Mesenchymal stem cell (in vitro differentiated cells and primary cell): Measurements from ENCODE around the gene MAFG.

Source experiments
- DNase-seq: peaks from one replicate; pipeline ENCODE4 v3.0.0-alpha.2; 2013
- H2AFZ ChIP-seq: one replicate; pipeline ENCODE4 v1.6.1; 2013; ENCODE audit warnings: low read depth, mild to moderate bottlenecking, control low read depth, inconsistent platforms, low read length, moderate library complexity
- H2AK5ac ChIP-seq: 2 replicates; pipeline ENCODE4 v1.6.1; 2013; ENCODE audit warnings: low read length, moderate library complexity, mild to moderate bottlenecking, inconsistent platforms; ENCODE audit not compliant: severe bottlenecking
- H2BK120ac ChIP-seq: one replicate; pipeline ENCODE4 v1.6.1; 2013; ENCODE audit warnings: low read depth, mild to moderate bottlenecking, inconsistent platforms, low read length, moderate library complexity
- H2BK12ac ChIP-seq, 2 experiments: one replicate each; pipeline ENCODE4 v1.6.1; 2013; ENCODE audit warnings: inconsistent platforms in 2 of 2, low read length in 2 of 2, mild to moderate bottlenecking in 2 of 2, moderate library complexity in 2 of 2, control low read depth in 1 of 2
- H2BK15ac ChIP-seq: one replicate; pipeline ENCODE4 v1.6.1; 2013; ENCODE audit warnings: mild to moderate bottlenecking, low read depth, inconsistent platforms; ENCODE audit not compliant: poor library complexity, severe bottlenecking
- H2BK5ac ChIP-seq: 2 replicates; pipeline ENCODE4 v1.6.1; 2013; ENCODE audit warnings: low read depth, mild to moderate bottlenecking, low read length, control low read depth, inconsistent platforms; ENCODE audit not compliant: poor library complexity, severe bottlenecking
- H3K14ac ChIP-seq, 2 experiments: one replicate each; pipeline ENCODE4 v1.6.1; 2013; ENCODE audit warnings: inconsistent platforms in 2 of 2, low read length in 2 of 2, control low read depth in 1 of 2, mild to moderate bottlenecking in 1 of 2, moderate library complexity in 1 of 2
- H3K18ac ChIP-seq, 2 experiments: one replicate each; pipeline ENCODE4 v1.6.1; 2013; ENCODE audit warnings: inconsistent platforms in 2 of 2, low read length in 2 of 2, control low read depth in 1 of 2, low read depth in 1 of 2, mild to moderate bottlenecking in 1 of 2
- H3K23ac ChIP-seq, 2 experiments: one replicate each; pipeline ENCODE4 v1.6.1; 2013; ENCODE audit warnings: inconsistent platforms in 2 of 2, low read length in 2 of 2, mild to moderate bottlenecking in 2 of 2, moderate library complexity in 2 of 2, control low read depth in 1 of 2
- H3K27ac ChIP-seq: 2 replicates; pipeline ENCODE4 v1.5.1; 2013; ENCODE audit warnings: mild to moderate bottlenecking, moderate library complexity, low read length, control low read depth, inconsistent platforms; ENCODE audit not compliant: poor library complexity, severe bottlenecking
- H3K27me3 ChIP-seq, 2 experiments: 2 replicates each; pipeline versions ENCODE4 v1.6.1 to v1.7.0; 2013; ENCODE audit warnings: low read length in 2 of 2, mild to moderate bottlenecking in 2 of 2, moderate library complexity in 2 of 2, control low read depth in 1 of 2, inconsistent platforms in 1 of 2; ENCODE audit not compliant: control insufficient read depth in 1 of 2, insufficient read depth in 1 of 2
- H3K36me3 ChIP-seq, 2 experiments: 2 replicates each; pipeline versions ENCODE4 v1.6.1 to v1.7.0; 2013; ENCODE audit warnings: low read length in 2 of 2, control low read depth in 1 of 2, inconsistent platforms in 1 of 2, low read depth in 1 of 2, mild to moderate bottlenecking in 1 of 2; ENCODE audit not compliant: insufficient read depth in 2 of 2, control insufficient read depth in 1 of 2
- H3K4ac ChIP-seq, 2 experiments: one replicate each; pipeline ENCODE4 v1.6.1; 2013; ENCODE audit warnings: inconsistent platforms in 2 of 2, low read length in 2 of 2, mild to moderate bottlenecking in 2 of 2, moderate library complexity in 2 of 2, control low read depth in 1 of 2, low read depth in 1 of 2
- H3K4me1 ChIP-seq: 2 replicates; pipeline ENCODE4 v1.6.1; 2013; ENCODE audit warnings: low read depth, low read length, control low read depth; ENCODE audit not compliant: control insufficient read depth, insufficient read depth
- H3K4me2 ChIP-seq: 2 replicates; pipeline ENCODE4 v1.6.1; 2013; ENCODE audit warnings: low read length, mild to moderate bottlenecking, inconsistent platforms; ENCODE audit not compliant: poor library complexity, severe bottlenecking
- H3K4me3 ChIP-seq, 2 experiments: 2 replicates each; pipeline versions ENCODE4 v1.5.1 to v1.7.0; 2013; ENCODE audit warnings: low read length in 2 of 2, mild to moderate bottlenecking in 2 of 2, control low read depth in 1 of 2, low read depth in 1 of 2; ENCODE audit not compliant: insufficient read depth in 1 of 2
- H3K79me1 ChIP-seq: replicated peaks from 2 replicates; pipeline ENCODE4 v1.6.1; 2013; ENCODE audit warnings: mild to moderate bottlenecking, control low read depth, low read length, inconsistent platforms; ENCODE audit not compliant: poor library complexity, severe bottlenecking
- H3K9ac ChIP-seq: 2 replicates; pipeline ENCODE4 v1.7.0; 2013; ENCODE audit warnings: mild to moderate bottlenecking, low read length, moderate library complexity
- H3K9me3 ChIP-seq: 2 replicates; pipeline ENCODE4 v1.7.0; 2013; ENCODE audit warnings: mild to moderate bottlenecking, low read length; ENCODE audit not compliant: control insufficient read depth
- H4K8ac ChIP-seq: one replicate; pipeline ENCODE4 v1.6.1; 2013; ENCODE audit warnings: inconsistent platforms, mild to moderate bottlenecking, low read length, moderate library complexity
- H4K91ac ChIP-seq: one replicate; pipeline ENCODE4 v1.6.1; 2013; ENCODE audit warnings: mild to moderate bottlenecking, low read length, inconsistent platforms
- WGBS: methylation state at CpG from one replicate; pipeline ENCODE4 v1.1.7; 2013; ENCODE audit warnings: mixed read lengths; 5-methylcytosine and 5-hydroxymethylcytosine counted together

MAFG gene

DNA sequence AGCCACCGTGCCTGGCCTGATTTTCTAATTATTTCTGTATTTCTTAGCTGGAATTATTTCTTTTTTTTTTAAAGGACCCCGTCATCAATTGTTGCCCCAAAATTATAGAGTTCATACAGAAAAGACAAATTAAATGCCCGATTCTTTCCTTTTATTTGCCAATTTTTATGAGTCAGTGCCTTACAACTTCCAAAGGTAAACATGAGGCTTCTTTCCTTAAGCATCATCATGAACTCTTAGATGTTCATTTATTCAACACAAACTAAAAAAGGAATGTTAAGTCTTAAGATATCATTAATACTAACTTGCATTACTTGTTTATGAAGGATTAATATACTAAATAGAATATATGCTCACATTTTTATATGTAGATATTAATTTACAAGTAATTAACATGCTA, 49.2 kb downstream of the MAFG start:
- no peaks in the 10 kb centered on the region for H3K9me3 ChIP-seq
- no peak overlapping the region for H3K14ac ChIP-seq
- H3K27ac ChIP-seq: no peak overlapping the region
- no peak overlapping the region for H4K91ac ChIP-seq
- peaks cover 6% of the 10 kb centered on the region for H3K79me1 ChIP-seq
- H2BK120ac ChIP-seq: no peak overlapping the region
- H3K4me1 ChIP-seq: peaks cover 2% of the 10 kb centered on the region
- DNase-seq: no peak
- peaks cover 27 to 39% of the 10 kb centered on the region in 2 experiments for H3K36me3 ChIP-seq
- no peak overlapping the region for H2BK12ac ChIP-seq
- H2BK5ac ChIP-seq: no peak overlapping the region
- H3K23ac ChIP-seq: no peak overlapping the region
- WGBS: 96% methylated on average over 3 of the region's 3 CpGs
- no peak overlapping the region for H2BK15ac ChIP-seq
- H3K4me2 ChIP-seq: no peak overlapping the region
- no peak overlapping the region for H2AK5ac ChIP-seq
- no peak overlapping the region for H4K8ac ChIP-seq
- H3K9ac ChIP-seq: no peak overlapping the region
- no peaks in the 10 kb centered on the region for H3K27me3 ChIP-seq
- H3K4me3 ChIP-seq: no peak overlapping the region
- H2AFZ ChIP-seq: no peak overlapping the region
- H3K18ac ChIP-seq: no peak overlapping the region
- H3K4ac ChIP-seq: no peak overlapping the region

DNA sequence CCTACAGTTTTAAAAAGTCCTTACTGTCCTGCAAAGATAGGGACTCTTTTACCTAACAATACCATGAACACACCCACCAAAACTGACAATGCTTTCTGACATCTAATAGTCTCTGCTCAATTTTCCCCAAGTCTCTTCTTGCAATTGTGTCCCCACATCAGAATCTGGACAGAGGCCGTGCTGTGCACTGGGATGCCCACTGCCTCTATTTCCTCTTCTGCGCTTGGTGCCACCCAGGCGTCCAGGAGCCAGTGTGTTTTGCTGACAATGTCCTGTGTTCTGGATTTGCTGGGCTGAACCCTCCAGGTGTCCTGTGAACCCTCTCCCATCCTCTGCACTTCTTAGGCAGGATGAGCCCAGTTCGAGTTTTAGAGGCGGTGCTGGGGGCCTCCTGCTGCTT, 50.0 kb downstream of the MAFG start:
- no peak overlapping the region for H2BK12ac ChIP-seq
- H2AK5ac ChIP-seq: no peak overlapping the region
- no peak overlapping the region for H3K4ac ChIP-seq
- peaks cover 2% of the 10 kb centered on the region for H3K4me1 ChIP-seq
- H3K9me3 ChIP-seq: no peaks in the 10 kb centered on the region
- H4K8ac ChIP-seq: no peak overlapping the region
- H3K27ac ChIP-seq: no peak overlapping the region
- no peak overlapping the region for H3K14ac ChIP-seq
- H3K27me3 ChIP-seq: no peaks in the 10 kb centered on the region
- no peak overlapping the region for H2BK15ac ChIP-seq
- no peak overlapping the region for H4K91ac ChIP-seq
- no peak overlapping the region for H3K9ac ChIP-seq
- no peak overlapping the region for H3K4me2 ChIP-seq
- DNase-seq: no peak
- no peak overlapping the region for H2BK120ac ChIP-seq
- H2AFZ ChIP-seq: no peak overlapping the region
- H2BK5ac ChIP-seq: no peak overlapping the region
- 99% methylated on average over 3 of the region's 5 CpGs for WGBS
- no peak overlapping the region for H3K4me3 ChIP-seq
- peaks cover 6% of the 10 kb centered on the region for H3K79me1 ChIP-seq
- peaks cover 21 to 36% of the 10 kb centered on the region in 2 experiments for H3K36me3 ChIP-seq
- no peak overlapping the region for H3K23ac ChIP-seq
- no peak overlapping the region for H3K18ac ChIP-seq

DNA sequence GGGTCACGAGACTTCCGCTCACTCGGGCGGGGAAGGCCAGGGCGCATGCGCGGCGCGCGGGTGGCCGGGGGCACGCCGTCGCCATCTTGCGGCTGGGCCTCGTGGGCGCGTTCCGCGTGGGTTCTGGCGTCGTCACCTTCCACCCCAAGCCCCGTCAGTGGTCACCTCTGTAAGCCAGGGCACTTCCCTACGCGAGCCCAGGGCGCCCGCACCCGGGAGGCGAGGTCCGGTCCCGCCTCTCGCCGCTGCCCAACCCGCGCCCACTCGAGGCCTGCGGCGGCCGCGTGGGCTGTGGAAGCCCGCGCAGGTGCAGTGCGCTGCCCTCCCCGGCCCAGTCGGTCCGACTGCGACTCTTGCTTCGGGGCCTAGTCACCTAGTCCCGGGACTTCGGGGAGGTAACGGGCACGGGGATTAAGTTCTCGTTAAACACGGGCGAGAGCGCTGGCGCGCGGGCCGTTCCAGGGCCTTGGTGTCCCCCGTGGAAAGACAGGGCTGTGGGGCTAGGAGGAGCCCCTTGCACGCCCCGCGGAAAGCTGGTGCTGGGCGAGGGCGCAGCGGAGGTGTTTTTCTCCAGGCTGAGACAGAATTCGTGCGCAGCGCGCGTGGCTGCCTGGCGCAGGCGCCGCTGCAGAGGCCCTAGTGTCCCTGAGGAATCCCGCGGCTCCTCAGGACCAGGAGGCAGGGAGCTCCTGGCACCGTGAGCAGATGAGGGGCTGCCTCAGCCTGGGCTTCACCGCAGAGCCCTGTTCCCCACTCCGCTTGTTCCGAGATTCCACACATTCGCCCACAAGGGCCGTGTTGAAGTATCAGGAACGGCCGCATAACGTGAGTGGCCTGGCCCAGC, 55.9 kb downstream of the MAFG start:
- Histone ChIP-seq H3K23ac (peak overlapping the region in 1 of 2 experiments; percentile 98), H3K14ac (peak overlapping the region in 1 of 2 experiments; percentile 99), H4K8ac (peak overlapping the region; percentile 100), H3K9ac (peak overlapping the region; percentile 91), H2AFZ (peak overlapping the region; percentile 85), H3K4me1 (peaks cover 45% of the 10 kb centered on the region), H2AK5ac (peak overlapping the region; percentile 79), H3K18ac (peak overlapping the region; percentile 100), H3K4ac (peak overlapping the region; percentile 99 to 100), H3K36me3 (peaks cover 20 to 38% of the 10 kb centered on the region in 2 experiments), H3K27me3 (no peaks in the 10 kb centered on the region), H4K91ac (peak overlapping the region; percentile 100), H3K4me2 (peak overlapping the region; percentile 86), H2BK120ac (peak overlapping the region; percentile 100), H2BK12ac (peak overlapping the region; percentile 80 to 81), H2BK15ac (peak overlapping the region; percentile 100), H2BK5ac (peak overlapping the region; percentile 94), H3K27ac (peak overlapping the region; percentile 79), H3K79me1 (peaks cover 12% of the 10 kb centered on the region), H3K9me3 (no peaks in the 10 kb centered on the region), H3K4me3 (peak overlapping the region; percentile 83 to 88)
- WGBS: 7% methylated on average over 78 of the region's 86 CpGs
- peak; percentile 88 for DNase-seq

DNA sequence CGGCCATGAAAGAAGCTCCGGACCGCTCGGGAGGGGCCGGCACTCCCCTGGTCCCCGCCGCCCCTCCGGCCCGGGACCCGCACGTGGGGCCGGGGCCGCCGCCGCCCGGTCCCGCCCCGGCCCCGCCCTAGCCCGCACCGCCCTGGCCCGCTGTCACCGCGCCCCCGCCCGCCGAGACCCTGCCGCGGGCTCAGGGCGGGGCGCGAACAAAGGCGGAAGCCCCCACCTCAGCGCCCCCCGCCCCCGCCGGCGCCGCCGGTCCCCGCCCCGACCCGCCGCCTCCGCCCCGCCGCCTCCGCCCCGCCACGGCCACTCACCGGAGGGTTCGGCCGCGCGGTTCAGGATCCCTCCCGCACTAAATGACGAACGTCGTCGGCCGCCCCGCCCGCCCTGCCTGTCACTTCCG, 56.6 kb downstream of the MAFG start, which contains the start of gene ARHGDIA:
Gene ARHGDIA, minus strand, starts transcription at position 357 of the 406 bp plus-strand sequence. CDS start 1,407 bp downstream, outside the sequence.
- Histone ChIP-seq H4K8ac (peak within 1 kb of the TSS; percentile 100), H3K4ac (peak within 1 kb of the TSS; percentile 99 to 100), H3K27me3 (no peaks in the 10 kb centered on the region), H3K18ac (peak within 1 kb of the TSS; percentile 100), H2BK15ac (peak within 1 kb of the TSS; percentile 100), H3K9ac (peak within 1 kb of the TSS; percentile 92), H2AK5ac (peak within 1 kb of the TSS; percentile 79), H3K4me3 (peak within 1 kb of the TSS; percentile 83 to 88), H3K23ac (peak within 1 kb of the TSS in 1 of 2 experiments; percentile 98), H3K36me3 (peaks cover 21 to 44% of the 10 kb centered on the region in 2 experiments), H2BK5ac (peak within 1 kb of the TSS; percentile 94), H2AFZ (peak within 1 kb of the TSS; percentile 85), H3K9me3 (no peaks in the 10 kb centered on the region), H2BK120ac (peak within 1 kb of the TSS; percentile 100), H3K4me2 (peak within 1 kb of the TSS; percentile 86), H3K14ac (peak within 1 kb of the TSS; percentile 77 to 99), H3K4me1 (peaks cover 51% of the 10 kb centered on the region), H3K79me1 (peaks cover 12% of the 10 kb centered on the region), H3K27ac (peak within 1 kb of the TSS; percentile 83), H4K91ac (peak within 1 kb of the TSS; percentile 100), H2BK12ac (peak within 1 kb of the TSS; percentile 80 to 81)
- under 1% methylated on average over 20 of the region's 64 CpGs for WGBS
- DNase-seq: no peak
